BLaER1 (cell line): ENCODE results near the gene ATAD2B.

Source experiments
- H3K27ac ChIP-seq: shearing (Covaris generic); formaldehyde crosslinking; 2 replicates; pipeline ENCODE4 v1.8.1; 2022
- H3K27me3 ChIP-seq: shearing (Covaris generic); formaldehyde crosslinking; 2 replicates; pipeline ENCODE4 v1.8.1; 2022
- H3K36me3 ChIP-seq: shearing (Covaris generic); formaldehyde crosslinking; 2 replicates; pipeline ENCODE4 v1.8.1; 2022
- H3K4me1 ChIP-seq: shearing (Covaris generic); formaldehyde crosslinking; 2 replicates; pipeline ENCODE4 v1.8.1; 2022
- H3K4me2 ChIP-seq: shearing (Covaris generic); formaldehyde crosslinking; 2 replicates; pipeline ENCODE4 v1.8.1; 2022
- H3K4me3 ChIP-seq: shearing (Covaris generic); formaldehyde crosslinking; 2 replicates; pipeline ENCODE4 v1.8.1; 2022
- H3K9ac ChIP-seq: shearing (Covaris generic); formaldehyde crosslinking; 2 replicates; pipeline ENCODE4 v1.8.1; 2022
- H3K9me3 ChIP-seq: shearing (Covaris generic); formaldehyde crosslinking; 2 replicates; pipeline ENCODE4 v1.8.1; 2022
- H4K20me1 ChIP-seq: shearing (Covaris generic); formaldehyde crosslinking; 2 replicates; pipeline ENCODE4 v1.8.1; 2022
- Cebpa-rat ChIP-seq: shearing (Covaris generic); IDR thresholded peaks from 2 replicates; pipeline ENCODE4 v1.8.1; 2022

ATAD2B gene

DNA sequence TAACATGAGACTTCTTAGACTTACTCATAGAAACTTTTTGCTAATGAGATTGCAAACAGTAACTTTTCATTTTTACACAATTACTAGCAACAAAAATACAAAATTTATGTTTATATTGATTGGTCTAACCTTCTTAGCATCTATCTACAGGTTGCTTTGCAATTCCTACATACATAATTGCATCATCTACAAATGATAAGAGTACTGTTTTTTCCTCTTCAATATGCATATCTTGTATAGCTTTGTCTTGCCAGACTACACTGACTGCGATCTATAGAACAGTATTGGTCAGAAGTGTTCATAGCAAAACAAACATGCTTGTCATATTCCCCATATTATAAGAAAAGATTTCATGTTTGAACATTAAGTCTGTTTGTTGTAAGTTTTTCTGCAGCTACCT, 87.9 kb downstream of the ATAD2B start:
- Histone ChIP-seq H3K4me1 (no peaks in the 10 kb centered on the region), H3K9me3 (peaks cover 54% of the 10 kb centered on the region), H3K4me3 (no peak overlapping the region), H3K27me3 (no peaks in the 10 kb centered on the region), H3K9ac (no peak overlapping the region), H3K27ac (no peak overlapping the region), H4K20me1 (no peaks in the 10 kb centered on the region), H3K36me3 (peaks cover 66% of the 10 kb centered on the region), H3K4me2 (no peak overlapping the region)
- TF ChIP-seq Cebpa-rat: no peak

DNA sequence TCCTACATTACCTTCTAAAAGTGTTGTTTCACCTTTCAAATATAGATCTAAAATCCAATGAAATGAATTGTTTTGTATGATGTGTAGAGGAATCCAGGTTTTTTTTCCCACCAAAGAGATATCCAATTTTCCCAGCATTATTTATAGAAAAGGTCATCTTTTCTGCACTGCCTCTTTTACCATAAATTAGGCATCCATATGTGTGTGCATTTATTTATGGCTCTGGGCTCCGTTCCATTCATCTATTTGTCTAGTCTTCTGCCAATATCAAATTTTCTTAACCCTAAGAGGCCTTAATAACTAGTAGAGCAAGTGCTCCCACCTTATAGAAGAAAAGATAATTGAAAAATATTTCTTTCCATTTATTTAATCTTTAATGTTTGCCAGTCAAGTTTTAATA, 88.3 kb downstream of the ATAD2B start:
- Histone ChIP-seq H3K27ac (no peak overlapping the region), H3K4me3 (no peak overlapping the region), H3K36me3 (peaks cover 62% of the 10 kb centered on the region), H3K4me1 (no peaks in the 10 kb centered on the region), H3K9ac (no peak overlapping the region), H3K4me2 (no peak overlapping the region), H3K27me3 (no peaks in the 10 kb centered on the region), H4K20me1 (no peaks in the 10 kb centered on the region), H3K9me3 (peaks cover 49% of the 10 kb centered on the region)
- TF ChIP-seq Cebpa-rat: no peak

DNA sequence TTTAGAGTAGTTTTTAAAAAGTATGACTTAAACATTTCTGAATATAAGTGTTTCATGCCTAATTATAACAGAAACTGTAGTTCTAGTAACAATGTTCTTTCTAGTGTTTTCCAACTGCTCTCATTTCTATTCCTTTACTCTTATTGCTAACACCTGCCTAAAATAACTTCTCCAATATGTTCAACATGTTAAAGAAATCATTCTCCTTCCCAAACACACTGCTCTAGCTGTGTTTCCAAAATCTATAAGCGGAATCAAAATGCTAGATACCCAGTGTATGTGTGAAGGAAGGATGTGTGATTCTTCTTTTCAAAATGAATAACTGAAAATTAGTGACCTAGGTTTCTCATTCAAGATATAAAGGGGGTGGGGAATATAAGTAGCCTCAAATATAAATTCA, 89.1 kb downstream of the ATAD2B start:
- Histone ChIP-seq H3K4me3 (no peak overlapping the region), H3K27me3 (no peaks in the 10 kb centered on the region), H3K4me2 (no peak overlapping the region), H3K27ac (no peak overlapping the region), H3K9me3 (peaks cover 45% of the 10 kb centered on the region), H3K9ac (no peak overlapping the region), H3K4me1 (no peaks in the 10 kb centered on the region), H3K36me3 (peaks cover 58% of the 10 kb centered on the region), H4K20me1 (no peaks in the 10 kb centered on the region)
- TF ChIP-seq Cebpa-rat: no peak

DNA sequence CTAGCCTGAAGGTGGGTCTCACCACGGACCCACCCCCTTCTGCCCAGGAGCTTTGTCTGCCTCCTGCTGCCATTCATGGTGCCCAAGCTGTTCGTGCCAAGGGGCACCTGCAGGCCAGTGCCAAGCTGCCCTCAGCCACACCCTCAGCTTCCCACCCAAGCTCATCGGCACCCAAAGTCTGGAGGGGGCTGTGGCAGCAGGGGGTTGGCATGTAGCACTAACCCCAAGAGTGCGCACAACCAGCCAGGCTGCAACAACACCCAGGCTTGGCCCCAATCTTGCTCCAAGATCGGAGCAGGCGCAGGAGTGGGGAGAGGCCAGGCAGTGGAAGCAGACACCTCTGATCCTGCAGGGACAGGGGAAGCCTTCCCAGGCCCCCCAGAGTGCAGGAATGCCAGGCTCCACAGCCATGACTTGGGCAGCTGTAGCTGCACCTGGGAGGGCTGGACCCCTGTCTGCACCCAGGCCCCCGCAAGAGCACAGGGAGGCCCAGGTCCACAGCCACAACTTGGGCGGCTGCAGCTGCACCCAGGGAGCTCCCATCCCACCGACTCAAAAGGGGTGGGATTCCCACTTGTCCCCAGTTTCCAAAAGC, 89.9 kb downstream of the ATAD2B start:
- Histone ChIP-seq H3K4me3 (0 out of 2 replicates have a peak overlapping the region, but pooled peaks have one; percentile 13), H3K27me3 (no peaks in the 10 kb centered on the region), H4K20me1 (no peaks in the 10 kb centered on the region), H3K27ac (no peak overlapping the region), H3K9me3 (peaks cover 40% of the 10 kb centered on the region), H3K36me3 (peaks cover 51% of the 10 kb centered on the region), H3K9ac (no peak overlapping the region), H3K4me2 (no peak overlapping the region), H3K4me1 (no peaks in the 10 kb centered on the region)
- TF ChIP-seq Cebpa-rat: no peak

DNA sequence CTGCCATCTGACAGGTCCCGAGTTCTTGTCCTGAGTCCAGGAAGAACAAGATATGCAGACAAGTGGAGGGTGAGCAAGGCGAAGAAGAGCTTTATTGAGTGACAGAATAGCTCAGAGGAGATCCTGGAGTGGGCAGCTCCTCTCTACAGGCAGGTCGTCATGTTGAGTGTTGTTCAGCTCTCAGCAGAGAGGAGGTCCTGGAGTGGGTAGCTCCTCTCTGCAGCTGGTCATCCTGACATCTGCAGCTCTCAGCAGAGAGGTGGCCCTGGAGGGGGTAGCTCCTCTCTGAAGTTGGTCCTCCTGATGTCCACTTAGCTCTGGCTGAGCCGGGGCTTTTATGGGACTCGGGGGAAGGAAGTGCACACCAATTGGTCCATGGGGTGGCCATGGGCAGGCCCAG, 90.4 kb downstream of the ATAD2B start:
- H3K27me3 ChIP-seq: no peaks in the 10 kb centered on the region
- TF ChIP-seq Cebpa-rat: no peak
- H3K36me3 ChIP-seq: peaks cover 48% of the 10 kb centered on the region
- H3K27ac ChIP-seq: no peak overlapping the region
- no peaks in the 10 kb centered on the region for H3K4me1 ChIP-seq
- no peaks in the 10 kb centered on the region for H4K20me1 ChIP-seq
- H3K9me3 ChIP-seq: peaks cover 38% of the 10 kb centered on the region
- no peak overlapping the region for H3K4me3 ChIP-seq
- no peak overlapping the region for H3K4me2 ChIP-seq
- no peak overlapping the region for H3K9ac ChIP-seq

DNA sequence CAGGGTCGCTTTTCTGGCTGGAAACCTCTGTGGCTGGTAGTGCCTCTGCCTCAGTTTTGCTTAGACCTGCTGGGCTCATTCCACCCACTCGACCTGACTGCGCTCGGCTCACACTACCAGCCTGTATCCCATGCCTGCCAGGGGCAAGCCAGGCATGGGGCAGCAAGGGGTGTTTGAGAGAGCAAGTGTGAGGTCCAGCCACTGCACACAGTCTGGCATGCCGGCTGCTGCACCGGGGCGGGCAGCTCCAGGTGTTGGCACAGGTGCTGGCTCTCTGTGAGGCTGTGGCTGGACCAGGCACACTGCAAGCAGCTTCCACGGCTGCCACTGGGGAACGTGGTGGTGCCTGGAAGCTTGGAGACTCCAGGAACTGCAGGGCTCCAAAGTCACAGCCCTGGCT, 90.9 kb downstream of the ATAD2B start:
- Histone ChIP-seq H3K4me2 (no peak overlapping the region), H4K20me1 (no peaks in the 10 kb centered on the region), H3K4me3 (no peak overlapping the region), H3K36me3 (peaks cover 43% of the 10 kb centered on the region), H3K4me1 (no peaks in the 10 kb centered on the region), H3K27ac (no peak overlapping the region), H3K9me3 (peaks cover 34% of the 10 kb centered on the region), H3K27me3 (no peaks in the 10 kb centered on the region), H3K9ac (no peak overlapping the region)
- TF ChIP-seq Cebpa-rat: no peak

DNA sequence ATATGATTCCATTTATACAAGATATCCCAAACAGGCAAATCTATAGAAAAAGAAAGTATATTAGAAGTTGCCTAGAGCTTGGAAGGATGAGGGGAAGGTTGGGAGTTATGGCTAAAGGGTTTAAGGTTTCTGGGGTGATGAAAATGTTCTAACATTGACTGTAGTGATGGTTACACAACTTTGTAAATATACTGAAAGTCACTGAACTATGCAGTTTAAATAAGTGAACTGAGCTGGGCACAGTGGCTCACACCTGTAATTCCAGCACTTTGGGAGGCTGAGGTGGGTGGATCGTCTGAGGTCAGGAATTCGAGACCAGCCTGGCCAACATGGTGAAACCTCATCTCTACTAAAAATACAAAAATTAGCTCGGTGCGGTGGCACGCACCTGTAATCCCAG, 91.5 kb downstream of the ATAD2B start:
- Histone ChIP-seq H3K9me3 (peaks cover 29% of the 10 kb centered on the region), H3K4me3 (no peak overlapping the region), H4K20me1 (no peaks in the 10 kb centered on the region), H3K36me3 (peaks cover 38% of the 10 kb centered on the region), H3K27ac (no peak overlapping the region), H3K4me1 (no peaks in the 10 kb centered on the region), H3K27me3 (no peaks in the 10 kb centered on the region), H3K4me2 (no peak overlapping the region), H3K9ac (no peak overlapping the region)
- TF ChIP-seq Cebpa-rat: no peak

DNA sequence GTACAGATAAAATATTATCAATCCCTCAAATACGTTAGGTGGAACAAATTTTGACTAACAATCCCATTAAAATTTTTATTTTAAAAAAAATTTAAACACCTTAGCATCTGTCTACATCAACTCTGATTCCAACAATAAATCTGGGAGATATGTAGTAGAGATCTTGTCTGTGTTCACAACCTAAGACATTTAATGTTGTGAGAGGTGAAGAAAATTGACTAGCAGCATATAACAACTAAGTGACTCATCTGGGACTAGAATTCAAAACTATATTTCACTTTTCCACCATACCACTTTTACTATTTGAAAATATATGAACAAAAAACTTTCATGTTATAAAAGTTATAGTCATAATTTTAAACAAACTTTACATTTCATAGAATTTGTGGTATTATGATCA, 97.9 kb downstream of the ATAD2B start:
- Histone ChIP-seq H3K27ac (no peak overlapping the region), H3K4me1 (0 out of 2 replicates have a peak, but pooled peaks cover 5% of the 10 kb centered on the region), H3K36me3 (peaks cover 4% of the 10 kb centered on the region; the same call in 1 of the 2 replicates), H4K20me1 (0 out of 2 replicates have a peak, but pooled peaks cover 4% of the 10 kb centered on the region), H3K4me3 (no peak overlapping the region), H3K4me2 (no peak overlapping the region), H3K9me3 (no peaks in the 10 kb centered on the region), H3K9ac (no peak overlapping the region), H3K27me3 (no peaks in the 10 kb centered on the region)
- no peak for TF ChIP-seq Cebpa-rat

DNA sequence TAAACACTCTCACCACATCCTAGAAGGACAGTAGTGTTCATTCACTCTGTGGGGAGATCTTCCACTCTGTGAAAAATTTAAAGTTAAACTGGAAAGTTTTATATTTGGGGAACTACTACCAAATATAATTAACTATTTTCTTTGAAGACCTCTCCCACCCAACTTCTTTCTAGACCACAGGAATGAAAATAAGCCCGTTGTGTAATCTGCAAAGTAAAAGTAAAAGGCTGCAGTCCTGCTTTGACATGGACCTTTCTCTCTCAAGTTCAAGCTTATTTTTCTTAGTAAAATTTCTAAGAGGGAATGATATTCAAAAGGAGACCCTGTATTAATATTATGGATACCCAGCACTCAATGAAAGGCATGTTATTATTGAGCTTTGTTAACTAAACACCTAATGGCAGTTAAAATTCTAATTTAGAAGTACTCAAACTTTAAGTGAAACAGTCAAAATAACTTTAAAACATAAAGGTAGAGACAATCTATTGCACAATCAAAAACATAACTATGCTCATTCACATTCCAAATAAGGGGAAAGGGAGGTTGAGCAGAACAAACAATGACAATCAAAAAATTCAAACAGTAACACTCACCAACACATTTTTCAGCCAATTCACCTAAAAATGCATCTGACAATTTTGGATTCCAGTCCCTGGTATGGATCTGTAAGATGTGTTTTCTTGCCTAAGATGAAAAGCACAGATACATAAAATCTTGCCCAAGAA, 98.5 kb downstream of the ATAD2B start:
- peaks cover 4% of the 10 kb centered on the region for H3K36me3 ChIP-seq
- H3K9me3 ChIP-seq: no peaks in the 10 kb centered on the region
- H4K20me1 ChIP-seq: 0 out of 2 replicates have a peak, but pooled peaks cover 4% of the 10 kb centered on the region
- H3K4me2 ChIP-seq: no peak overlapping the region
- 0 out of 2 replicates have a peak, but pooled peaks cover 5% of the 10 kb centered on the region for H3K4me1 ChIP-seq
- H3K4me3 ChIP-seq: no peak overlapping the region
- no peak overlapping the region for H3K27ac ChIP-seq
- no peaks in the 10 kb centered on the region for H3K27me3 ChIP-seq
- no peak for TF ChIP-seq Cebpa-rat
- H3K9ac ChIP-seq: no peak overlapping the region

DNA sequence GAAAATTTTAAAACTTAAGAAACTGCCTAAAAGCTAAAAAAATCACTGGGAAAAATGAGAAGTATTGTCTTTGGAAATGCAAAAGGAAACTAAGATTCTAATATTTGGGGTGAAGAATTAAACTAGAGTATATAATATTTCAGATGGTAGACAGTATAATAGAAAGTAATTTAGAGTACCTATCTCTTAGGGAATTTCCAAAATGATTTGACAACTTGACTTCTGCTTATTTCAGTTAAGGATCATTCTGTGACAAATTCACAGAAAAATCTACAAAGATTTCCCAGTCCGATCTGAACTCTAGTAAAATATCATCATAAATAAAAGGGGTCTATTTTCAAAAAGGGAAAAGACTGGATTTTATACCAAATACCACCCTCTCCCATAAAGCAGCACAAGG, 99.6 kb downstream of the ATAD2B start:
- Histone ChIP-seq H3K27ac (no peak overlapping the region), H3K9me3 (no peaks in the 10 kb centered on the region), H3K36me3 (peaks cover 15% of the 10 kb centered on the region), H3K4me3 (no peak overlapping the region), H4K20me1 (0 out of 2 replicates have a peak, but pooled peaks cover 4% of the 10 kb centered on the region), H3K27me3 (no peaks in the 10 kb centered on the region), H3K4me1 (0 out of 2 replicates have a peak, but pooled peaks cover 5% of the 10 kb centered on the region), H3K4me2 (no peak overlapping the region), H3K9ac (no peak overlapping the region)
- TF ChIP-seq Cebpa-rat: no peak
